ENCODE data around the gene LIPC.

The LIPC gene

GRCh38 chr15:58404722-58405121, 27.1 kb upstream of the LIPC start:
- TF ChIP-seq CTCF (IDR thresholded peaks at IDR 0.05; ENCODE audit: low read depth, low read length), result no peak

DNA sequence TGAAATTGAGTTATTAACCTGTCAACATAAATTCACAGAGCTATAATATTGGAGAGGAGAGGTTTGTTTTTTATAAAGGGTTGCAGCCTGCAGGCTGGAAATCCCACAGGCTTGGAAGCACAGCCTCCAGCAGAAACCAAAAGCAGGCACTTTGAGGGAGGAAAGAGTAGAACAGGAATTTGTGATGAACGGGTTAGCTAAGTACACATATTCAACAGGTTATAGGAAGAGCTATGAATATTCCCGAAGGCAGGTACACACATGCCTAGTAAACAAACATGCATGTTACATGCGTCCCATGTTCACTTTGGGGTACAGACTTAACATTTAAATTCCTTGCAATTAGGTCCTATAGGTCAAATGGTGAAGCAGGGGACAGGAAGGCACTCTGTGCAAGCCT, 25.9 kb upstream of the LIPC start:
- no peak for TF ChIP-seq CTCF (IDR thresholded peaks at IDR 0.05; ENCODE audit: low read depth, low read length)
- no peak overlapping the region for H3K4me3 ChIP-seq (ENCODE audit: low read depth, low read length)

More at GRCh38 chr15:58404722-58405121, 27.1 kb upstream of the LIPC start:
- H3K4me3 ChIP-seq (ENCODE audit: low read depth, low read length), result no peak overlapping the region

- no peak for TF ChIP-seq CTCF (IDR thresholded peaks at IDR 0.05; ENCODE audit: low read depth, low read length)
- H3K4me3 ChIP-seq (ENCODE audit: low read depth, low read length), result no peak overlapping the region
Measured at GRCh38 chr15:58406811-58407210, 25.0 kb upstream of the LIPC start.

GRCh38 chr15:58407236-58407775, 24.5 kb upstream of the LIPC start:
- TF ChIP-seq CTCF (IDR thresholded peaks at IDR 0.05; ENCODE audit: low read depth, low read length), result no peak
- H3K4me3 ChIP-seq (ENCODE audit: low read depth, low read length), result no peak overlapping the region

DNA sequence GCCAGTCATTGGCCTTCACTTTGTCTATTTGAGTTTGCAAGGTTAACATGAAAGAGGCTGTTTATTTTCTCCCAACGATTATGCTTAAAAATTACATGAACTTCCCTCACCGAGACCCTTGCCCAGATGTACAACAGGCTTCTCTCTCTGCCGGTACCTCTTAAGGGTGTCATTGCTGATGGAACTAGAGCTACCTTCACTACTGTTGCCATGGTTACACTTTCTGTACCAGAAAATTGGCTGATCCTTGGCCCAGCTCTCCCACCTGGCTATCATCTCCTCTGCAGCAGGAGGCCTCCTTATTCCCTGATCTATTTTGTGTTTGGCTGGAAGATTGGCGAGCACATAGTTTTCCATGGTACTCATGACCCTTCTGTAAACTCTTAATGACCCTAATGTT, 24.0 kb upstream of the LIPC start:
- H3K4me3 ChIP-seq (ENCODE audit: low read depth, low read length), result no peak overlapping the region
- TF ChIP-seq CTCF (IDR thresholded peaks at IDR 0.05; ENCODE audit: low read depth, low read length), result no peak

DNA sequence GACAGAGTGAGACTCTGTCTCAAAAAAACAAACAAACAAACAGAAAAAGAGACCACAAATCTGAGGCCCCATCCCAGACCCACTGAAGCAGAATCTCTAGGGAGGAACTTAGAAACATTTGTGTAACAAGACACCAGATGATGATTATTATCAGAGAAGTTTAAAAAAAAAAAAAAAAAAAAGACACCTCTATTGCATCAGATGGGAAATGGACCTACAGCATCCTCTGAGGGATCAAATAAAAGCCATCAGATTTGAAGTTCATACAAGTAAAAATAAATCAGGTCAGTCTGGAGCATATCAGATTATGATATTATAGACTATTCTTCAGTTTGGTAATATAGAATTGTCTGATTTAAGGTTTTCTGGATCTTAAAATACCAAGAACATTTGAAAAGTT, 21.9 kb upstream of the LIPC start:
- TF ChIP-seq CTCF (IDR thresholded peaks at IDR 0.05; ENCODE audit: low read depth, low read length), result no peak

DNA sequence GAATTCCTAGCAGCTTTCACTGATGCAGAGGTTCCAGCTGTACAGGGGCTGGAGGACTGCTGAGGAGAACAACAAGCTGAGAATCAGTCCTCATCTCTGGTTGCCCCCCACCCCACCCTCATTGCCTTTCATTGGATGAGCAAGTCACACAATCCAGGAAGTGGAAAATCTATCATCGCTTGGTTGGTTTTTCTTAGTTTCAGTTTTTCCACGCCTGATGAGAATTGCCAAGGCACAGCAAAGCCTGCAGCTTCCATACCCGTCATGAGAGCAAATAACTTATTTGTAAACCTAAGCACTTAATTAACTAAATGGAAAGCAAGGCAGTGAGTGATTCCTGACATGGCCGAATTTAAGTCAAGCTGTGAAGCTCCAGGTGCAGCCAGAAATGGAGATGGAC, 21.4 kb upstream of the LIPC start:
- no peak for TF ChIP-seq CTCF (IDR thresholded peaks at IDR 0.05; ENCODE audit: low read depth, low read length)
- H3K4me3 ChIP-seq (ENCODE audit: low read depth, low read length), result peak overlapping the region; percentile 37

More for the DNA sequence above, 21.9 kb upstream of the LIPC start:
- H3K4me3 ChIP-seq (ENCODE audit: low read depth, low read length), result peak overlapping the region; percentile 37
